LNCAP (cell line): Measurements from ENCODE around the gene SLX9.

Experiments
- TF ChIP-seq, protein P1 (sequence below): fragments of 450-650 bp; IDR thresholded peaks from 2 replicates; pipeline ENCODE4 v1.5.1; 2017; ENCODE audit warnings: mild to moderate bottlenecking

Gene SLX9, protein sequence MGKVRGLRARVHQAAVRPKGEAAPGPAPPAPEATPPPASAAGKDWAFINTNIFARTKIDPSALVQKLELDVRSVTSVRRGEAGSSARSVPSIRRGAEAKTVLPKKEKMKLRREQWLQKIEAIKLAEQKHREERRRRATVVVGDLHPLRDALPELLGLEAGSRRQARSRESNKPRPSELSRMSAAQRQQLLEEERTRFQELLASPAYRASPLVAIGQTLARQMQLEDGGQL

DNA sequence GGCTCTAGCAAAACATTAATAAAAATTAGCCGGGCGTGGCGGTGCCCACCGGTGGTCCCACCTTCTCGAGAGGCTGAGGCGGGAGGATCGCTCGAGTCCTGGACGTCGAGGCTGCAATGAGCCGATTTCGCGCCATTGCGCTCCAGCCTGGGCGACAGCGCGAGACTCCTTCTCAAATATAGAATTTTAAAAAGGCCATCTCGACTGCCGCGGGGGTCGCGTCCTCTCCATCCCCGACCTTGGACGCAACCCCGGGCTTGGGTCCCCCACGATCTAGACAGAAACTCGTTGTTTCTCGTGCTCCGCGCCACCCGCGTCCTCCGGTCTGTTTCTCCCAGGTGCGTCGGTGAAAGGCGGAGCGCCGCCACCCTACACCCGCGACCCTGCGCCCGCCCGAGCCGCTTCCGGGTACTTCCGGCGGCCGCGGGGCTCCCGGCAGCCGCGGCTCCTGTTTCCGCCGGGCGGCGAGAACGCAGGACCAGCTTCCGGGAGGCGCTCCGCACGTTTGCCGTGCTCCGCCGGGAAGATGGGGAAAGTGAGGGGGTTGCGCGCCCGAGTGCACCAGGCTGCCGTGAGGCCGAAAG lies at the start of gene SLX9:
TSS of gene SLX9 (plus strand) at position 498 of the 584 bp plus-strand sequence. CDS start at position 527, 29 bp downstream.
- TF ChIP-seq, protein P1, sequence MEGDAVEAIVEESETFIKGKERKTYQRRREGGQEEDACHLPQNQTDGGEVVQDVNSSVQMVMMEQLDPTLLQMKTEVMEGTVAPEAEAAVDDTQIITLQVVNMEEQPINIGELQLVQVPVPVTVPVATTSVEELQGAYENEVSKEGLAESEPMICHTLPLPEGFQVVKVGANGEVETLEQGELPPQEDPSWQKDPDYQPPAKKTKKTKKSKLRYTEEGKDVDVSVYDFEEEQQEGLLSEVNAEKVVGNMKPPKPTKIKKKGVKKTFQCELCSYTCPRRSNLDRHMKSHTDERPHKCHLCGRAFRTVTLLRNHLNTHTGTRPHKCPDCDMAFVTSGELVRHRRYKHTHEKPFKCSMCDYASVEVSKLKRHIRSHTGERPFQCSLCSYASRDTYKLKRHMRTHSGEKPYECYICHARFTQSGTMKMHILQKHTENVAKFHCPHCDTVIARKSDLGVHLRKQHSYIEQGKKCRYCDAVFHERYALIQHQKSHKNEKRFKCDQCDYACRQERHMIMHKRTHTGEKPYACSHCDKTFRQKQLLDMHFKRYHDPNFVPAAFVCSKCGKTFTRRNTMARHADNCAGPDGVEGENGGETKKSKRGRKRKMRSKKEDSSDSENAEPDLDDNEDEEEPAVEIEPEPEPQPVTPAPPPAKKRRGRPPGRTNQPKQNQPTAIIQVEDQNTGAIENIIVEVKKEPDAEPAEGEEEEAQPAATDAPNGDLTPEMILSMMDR = no peak

DNA sequence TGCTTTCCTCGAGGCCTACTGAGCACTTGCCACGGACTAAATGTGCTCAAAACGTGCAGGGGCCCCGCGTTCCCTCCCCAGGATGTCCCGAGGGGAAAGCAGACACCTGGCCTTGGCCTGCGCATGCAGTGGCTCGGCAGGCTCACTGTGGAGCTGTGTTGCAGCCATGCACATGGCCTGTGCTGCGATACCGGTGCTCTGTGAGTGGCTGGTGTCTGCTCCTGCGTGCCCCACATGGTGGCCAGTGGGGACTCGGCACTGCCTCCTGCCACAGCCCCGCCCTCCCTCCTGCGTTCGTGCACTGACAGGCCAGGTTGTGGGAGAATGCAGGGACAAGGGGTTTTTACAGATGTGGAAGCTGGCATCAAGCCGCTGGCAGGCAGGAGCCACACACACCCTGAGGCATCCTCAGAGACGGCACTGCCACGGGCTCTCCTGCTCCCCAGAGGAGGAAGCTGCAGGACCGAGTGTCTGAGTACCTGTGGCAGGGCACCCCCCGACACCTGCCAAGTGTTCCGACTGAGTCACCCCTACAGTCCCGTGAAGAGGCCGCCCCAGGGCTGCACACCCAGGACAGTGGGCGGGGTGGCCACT lies 49.4 kb upstream of the SLX9 start:
- TF ChIP-seq, protein P1 = no peak

DNA sequence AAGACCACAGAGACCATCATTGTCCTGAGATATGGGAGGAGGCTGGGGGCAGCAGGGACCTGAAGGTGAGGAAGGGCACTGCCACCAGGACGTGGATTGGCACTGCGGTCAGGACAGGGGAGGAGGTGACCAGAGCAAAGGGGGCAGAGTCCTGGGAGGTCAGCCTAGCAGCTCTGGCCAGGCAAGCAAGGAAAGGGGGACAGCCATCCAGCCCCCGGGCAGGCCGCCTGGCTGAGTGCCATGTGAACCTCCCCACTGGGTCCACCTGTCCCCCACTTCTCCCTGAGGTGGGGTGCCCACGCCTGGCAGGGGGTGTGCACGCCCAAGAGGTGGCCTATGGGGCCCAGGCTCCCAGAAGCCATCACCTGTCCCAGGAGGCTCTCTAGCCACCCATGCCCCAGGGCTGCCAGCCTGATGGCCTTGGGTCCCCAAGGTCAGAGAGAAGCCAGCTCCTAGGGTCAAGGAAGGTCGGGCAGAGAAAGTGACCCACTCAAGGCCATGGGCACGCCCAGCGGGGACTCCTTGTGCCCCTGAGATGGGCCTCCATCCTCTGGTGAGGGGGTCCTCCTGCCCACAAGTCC lies 48.8 kb upstream of the SLX9 start:
- TF ChIP-seq, protein P1 = no peak

DNA sequence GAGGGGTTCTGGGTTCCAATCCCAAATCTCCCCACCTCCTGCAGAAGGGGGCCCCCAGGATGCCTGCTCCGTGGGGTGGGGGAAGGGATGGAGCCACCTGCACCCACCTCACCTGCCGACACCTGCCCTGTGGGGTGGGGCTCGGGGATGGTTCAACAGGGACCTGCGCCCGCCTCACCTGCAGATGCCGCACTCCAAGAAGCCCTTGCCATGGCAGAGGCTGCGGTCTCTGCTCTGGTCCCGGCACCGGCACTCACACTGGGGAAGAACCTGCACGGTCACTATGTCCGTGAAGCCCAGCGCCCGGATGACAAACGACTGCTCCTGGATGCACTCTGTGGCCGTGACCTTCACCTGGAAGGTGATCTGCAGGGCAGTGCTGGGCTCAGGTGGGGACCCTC lies 48.2 kb upstream of the SLX9 start:
- TF ChIP-seq, protein P1 = no peak

DNA sequence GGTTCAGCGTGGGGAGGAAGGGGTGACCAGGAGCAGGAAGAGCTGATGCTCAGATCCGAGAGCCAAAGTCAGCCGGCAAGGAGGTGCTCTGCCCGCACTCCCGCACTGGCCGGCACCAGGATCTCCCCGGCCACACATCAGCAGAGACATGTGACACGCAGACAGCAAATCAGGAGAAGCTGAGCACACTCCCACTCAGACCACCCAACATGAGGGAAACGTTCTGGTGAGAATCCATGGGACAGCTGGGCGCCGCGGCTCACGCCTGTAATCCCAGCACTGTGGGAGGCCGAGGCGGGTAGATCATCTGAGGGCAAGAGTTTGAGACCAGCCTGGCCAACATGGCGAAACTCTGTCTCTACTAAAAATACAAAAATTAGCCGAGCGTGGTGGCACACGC lies 47.7 kb upstream of the SLX9 start:
- TF ChIP-seq, protein P1 = no peak

DNA sequence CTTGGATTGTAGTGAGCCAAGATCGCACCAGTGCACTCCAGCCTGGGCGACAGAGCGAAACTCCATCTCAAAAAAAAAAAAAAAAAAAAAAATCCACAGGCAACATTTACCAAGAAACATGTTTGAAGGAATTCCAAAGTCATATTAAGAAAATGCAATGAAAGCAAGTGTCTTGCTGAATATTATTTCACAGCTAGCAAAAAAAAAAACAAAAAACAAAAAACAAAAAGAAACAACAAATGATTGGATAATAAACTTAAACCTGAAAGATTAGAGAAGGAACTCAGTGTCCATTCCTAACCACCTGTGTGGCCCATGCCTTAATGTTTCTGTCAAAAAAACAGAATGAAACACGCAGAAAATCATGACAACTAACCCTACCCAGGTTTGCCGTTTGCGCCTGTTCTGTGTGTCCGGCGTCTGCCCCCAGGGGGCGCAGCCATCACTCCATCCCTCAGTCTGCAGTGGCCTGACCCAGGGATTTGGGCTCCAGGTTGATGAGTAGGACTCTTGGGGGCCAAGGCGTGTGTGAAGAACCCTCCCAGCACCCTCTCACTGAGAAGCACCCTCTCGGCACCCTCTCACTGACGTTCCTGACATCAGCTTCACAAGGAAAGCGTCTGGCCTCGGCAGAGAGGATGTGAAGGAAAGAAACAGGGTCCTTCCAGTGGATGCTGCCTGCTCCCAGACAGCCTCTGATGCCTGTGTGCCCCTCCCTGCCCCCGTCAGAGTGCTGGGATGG lies 47.1 kb upstream of the SLX9 start:
- TF ChIP-seq, protein P1 = peak; percentile 88

DNA sequence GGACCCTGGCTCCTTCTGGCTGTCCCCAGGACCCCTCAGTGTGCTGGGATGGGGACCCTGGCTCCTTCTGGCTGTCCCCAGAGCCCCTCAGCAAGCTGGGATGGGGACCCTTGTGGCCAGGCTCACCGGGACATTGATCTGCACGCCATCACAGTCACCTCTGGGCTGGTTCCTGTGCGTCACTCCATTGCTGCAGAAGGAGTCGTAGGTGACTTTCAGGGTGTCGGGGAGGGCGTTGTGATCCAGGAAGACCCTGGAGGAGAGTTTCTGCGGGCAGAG lies 46.6 kb upstream of the SLX9 start:
- TF ChIP-seq, protein P1 = no peak
